IMR-90 (cell line): ENCODE data around the gene GATA1.

Experiments
- BHLHE40 ChIP-seq: fragments of 150-350 bp; IDR thresholded peaks from 2 replicates; pipeline ENCODE4 v1.6.1; 2016; ENCODE audit warnings: mild to moderate bottlenecking, low read depth, low read length
- CEBPB ChIP-seq: IDR thresholded peaks from 2 replicates; pipeline ENCODE4 v1.6.1; 2012; ENCODE audit warnings: low read depth, low read length, improper control_type of control experiment
- CHD1 ChIP-seq: IDR thresholded peaks from 2 replicates; pipeline ENCODE4 v1.6.1; 2012; ENCODE audit warnings: low read depth, low read length, improper control_type of control experiment
- CTCF ChIP-seq: conservative IDR thresholded peaks from 2 replicates; pipeline ENCODE4 v1.5.1; 2012; ENCODE audit warnings: mild to moderate bottlenecking, low read depth, low read length, improper control_type of control experiment
- MAFK ChIP-seq: IDR thresholded peaks from 2 replicates; pipeline ENCODE4 v1.6.1; 2012; ENCODE audit warnings: low read depth, low read length, improper control_type of control experiment
- MAZ ChIP-seq: IDR thresholded peaks from 2 replicates; pipeline ENCODE4 v1.6.1; 2012; ENCODE audit warnings: low read depth, mild to moderate bottlenecking, low read length, improper control_type of control experiment, moderate library complexity, borderline replicate concordance
- NFE2L2 ChIP-seq: fragments of 150-350 bp; IDR thresholded peaks from 2 replicates; pipeline ENCODE4 v1.6.1; 2016; ENCODE audit warnings: low read depth, mild to moderate bottlenecking, low read length
- POLR2A ChIP-seq: IDR thresholded peaks from 2 replicates; pipeline ENCODE4 v1.6.1; 2012; ENCODE audit warnings: mild to moderate bottlenecking, low read depth, low read length
- RAD21 ChIP-seq: IDR thresholded peaks from 2 replicates; pipeline ENCODE4 v1.6.1; 2012; ENCODE audit warnings: low read length, improper control_type of control experiment
- RCOR1 ChIP-seq: IDR thresholded peaks from 2 replicates; pipeline ENCODE4 v1.6.1; 2012; ENCODE audit warnings: mild to moderate bottlenecking, low read length, improper control_type of control experiment; ENCODE audit not compliant: insufficient replicate concordance
- RFX5 ChIP-seq: IDR thresholded peaks from 2 replicates; pipeline ENCODE4 v1.8.0; 2012; ENCODE audit warnings: low read depth, mild to moderate bottlenecking, low read length, moderate library complexity
- SMC3 ChIP-seq: fragments of 150-350 bp; IDR thresholded peaks from 2 replicates; pipeline ENCODE4 v1.6.1; 2016; ENCODE audit warnings: low read depth, mild to moderate bottlenecking, antibody characterized with exemption, low read length, moderate library complexity
- USF2 ChIP-seq: fragments of 150-350 bp; IDR thresholded peaks from 2 replicates; pipeline ENCODE4 v1.6.1; 2017; ENCODE audit warnings: mild to moderate bottlenecking, antibody characterized with exemption, low read length, low read depth

- TF ChIP-seq CTCF (no peak), RCOR1 (no peak), USF2 (no peak), POLR2A (no peak), CEBPB (no peak), MAFK (no peak), NFE2L2 (no peak), RAD21 (no peak), SMC3 (no peak), BHLHE40 (no peak), RFX5 (no peak), CHD1 (no peak), MAZ (no peak)
Measured at GRCh38 chrX:48752498-48752897, 33.9 kb upstream of the GATA1 start.
